NCI-H510A (cell line): Measurements from ENCODE around the gene RNU6-7.
A peak's percentile ranks its signal among the peaks of the same experiment; 100 is the strongest.

Experiments
- DNase-seq: peaks from one replicate; lab custom pipeline; 2025; lab: John Stamatoyannopoulos, UW

The RNU6-7 gene

DNA sequence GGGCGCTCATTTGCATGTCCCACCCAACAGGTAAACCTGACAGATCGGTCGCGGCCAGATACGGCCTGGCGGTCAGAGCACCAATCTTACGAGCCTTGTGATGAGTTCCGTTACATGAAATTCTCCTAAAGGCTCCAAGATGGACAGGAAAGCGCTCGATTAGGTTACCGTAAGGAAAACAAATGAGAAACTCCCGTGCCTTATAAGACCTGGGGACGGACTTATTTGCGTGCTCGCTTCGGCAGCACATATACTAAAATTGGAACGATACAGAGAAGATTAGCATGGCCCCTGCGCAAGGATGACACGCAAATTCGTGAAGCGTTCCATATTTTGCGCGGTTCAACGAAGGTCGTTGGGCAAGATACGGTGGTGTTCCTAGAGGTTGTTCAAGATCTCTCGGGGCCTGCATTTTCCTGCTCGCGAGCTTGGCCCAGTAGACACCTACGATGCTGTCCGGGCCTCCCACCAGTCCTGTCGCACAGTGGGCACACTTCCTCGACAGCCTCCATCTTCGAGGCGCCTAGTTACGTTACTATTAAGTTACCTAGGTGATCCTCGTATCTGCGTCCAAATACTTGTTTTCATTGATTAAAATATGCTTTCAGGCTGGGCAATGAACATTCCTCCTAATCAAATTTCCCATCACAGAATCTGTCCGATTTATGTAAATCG lies at the start of gene RNU6-7:
Gene RNU6-7, plus strand, starts transcription at position 230 of the 675 bp plus-strand sequence.
- no peak for DNase-seq

DNA sequence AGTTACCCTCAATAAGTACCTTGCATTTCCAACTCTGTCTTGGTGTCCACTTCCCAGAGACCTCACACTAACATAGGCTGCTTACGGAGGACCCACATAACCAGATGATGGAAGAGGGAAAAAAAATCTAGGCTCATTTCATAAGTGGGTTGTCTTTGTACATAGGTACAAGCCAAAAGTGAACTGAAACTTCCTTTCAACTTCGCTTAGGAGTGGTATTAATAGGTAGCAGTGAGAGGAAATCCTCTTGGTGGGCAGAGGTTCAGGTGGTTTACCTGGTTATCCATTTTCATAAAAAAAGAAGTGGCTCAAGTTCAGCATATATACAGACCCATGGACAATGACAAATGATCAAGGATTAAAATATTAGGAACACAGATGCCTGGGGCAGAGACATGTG lies 35.8 kb upstream of the RNU6-7 start:
- DNase-seq: no peak

DNA sequence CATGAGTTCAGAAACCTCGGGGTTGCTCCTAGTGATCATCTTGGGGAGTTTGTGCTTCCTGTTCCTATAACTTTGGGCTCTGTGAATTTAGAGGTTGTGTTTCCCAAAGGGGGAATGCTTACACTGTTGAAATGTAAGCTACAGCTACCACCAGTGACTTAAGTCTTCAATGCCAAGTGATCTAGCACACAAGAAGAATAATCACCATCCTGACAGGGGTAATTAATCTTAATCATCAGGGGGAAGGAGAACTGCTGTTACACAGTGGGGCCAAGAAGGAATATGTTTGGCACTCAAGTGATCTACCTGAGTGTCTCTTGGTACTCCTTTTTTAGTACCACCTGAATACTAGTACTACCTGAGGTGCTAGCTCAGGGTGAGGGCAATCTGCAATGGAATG lies 34.9 kb upstream of the RNU6-7 start:
- no peak for DNase-seq

DNA sequence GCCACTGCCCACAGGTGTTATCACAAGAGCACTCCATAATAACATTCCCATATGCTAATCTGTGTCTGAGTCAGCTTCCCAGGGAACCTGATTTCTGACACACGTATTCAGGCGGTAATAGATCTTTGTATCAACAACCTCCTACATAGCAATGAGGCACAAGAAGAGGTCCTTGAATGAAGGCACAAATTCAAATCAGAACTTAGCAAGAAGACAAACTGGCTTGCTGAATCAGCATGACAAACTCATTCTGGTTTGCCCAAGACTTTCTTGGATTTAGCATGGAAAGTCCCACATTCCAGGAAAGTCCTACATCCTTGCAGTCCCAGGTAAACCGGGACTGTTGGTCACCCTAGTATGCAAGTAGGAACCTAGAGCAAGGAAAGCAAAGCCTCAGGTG lies 33.9 kb upstream of the RNU6-7 start:
- DNase-seq: no peak

DNA sequence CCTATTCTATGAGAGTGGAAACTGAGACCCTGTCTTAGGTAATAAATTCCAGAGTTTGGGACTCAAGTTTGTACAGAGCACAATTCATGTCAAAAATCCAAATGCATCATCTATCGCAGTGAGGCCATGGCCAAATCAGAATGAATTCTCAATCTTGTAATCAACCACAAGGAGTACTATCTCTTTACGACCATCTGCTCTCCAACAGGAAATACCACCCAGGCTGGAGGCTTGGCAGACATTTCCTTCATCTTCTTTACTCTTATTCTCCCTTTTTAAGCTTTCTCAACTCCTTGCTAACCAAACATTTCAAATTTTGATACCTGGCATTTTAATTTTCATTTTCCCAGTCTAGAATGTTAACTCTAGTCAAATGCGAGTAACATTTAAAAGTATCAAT lies 32.7 kb upstream of the RNU6-7 start:
- no peak for DNase-seq

DNA sequence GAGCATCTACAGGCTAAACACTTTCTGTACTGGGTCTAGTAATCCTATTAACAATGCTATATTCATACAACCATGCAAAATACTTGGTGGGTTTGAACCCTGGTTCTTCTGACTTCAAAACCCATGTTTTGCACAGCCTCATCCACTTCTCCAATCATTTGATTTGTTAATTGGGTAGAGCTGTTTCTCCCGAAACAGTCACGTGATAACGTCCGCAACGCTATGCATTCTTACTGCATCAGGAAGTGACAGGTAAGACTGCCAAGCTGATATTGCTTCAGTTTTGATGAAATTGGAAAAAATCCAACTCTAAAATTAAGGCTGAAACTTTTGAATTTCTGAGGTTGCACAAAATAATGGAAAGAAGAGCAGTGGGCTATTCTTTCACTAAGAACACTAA lies 30.4 kb upstream of the RNU6-7 start:
- no peak for DNase-seq

DNA sequence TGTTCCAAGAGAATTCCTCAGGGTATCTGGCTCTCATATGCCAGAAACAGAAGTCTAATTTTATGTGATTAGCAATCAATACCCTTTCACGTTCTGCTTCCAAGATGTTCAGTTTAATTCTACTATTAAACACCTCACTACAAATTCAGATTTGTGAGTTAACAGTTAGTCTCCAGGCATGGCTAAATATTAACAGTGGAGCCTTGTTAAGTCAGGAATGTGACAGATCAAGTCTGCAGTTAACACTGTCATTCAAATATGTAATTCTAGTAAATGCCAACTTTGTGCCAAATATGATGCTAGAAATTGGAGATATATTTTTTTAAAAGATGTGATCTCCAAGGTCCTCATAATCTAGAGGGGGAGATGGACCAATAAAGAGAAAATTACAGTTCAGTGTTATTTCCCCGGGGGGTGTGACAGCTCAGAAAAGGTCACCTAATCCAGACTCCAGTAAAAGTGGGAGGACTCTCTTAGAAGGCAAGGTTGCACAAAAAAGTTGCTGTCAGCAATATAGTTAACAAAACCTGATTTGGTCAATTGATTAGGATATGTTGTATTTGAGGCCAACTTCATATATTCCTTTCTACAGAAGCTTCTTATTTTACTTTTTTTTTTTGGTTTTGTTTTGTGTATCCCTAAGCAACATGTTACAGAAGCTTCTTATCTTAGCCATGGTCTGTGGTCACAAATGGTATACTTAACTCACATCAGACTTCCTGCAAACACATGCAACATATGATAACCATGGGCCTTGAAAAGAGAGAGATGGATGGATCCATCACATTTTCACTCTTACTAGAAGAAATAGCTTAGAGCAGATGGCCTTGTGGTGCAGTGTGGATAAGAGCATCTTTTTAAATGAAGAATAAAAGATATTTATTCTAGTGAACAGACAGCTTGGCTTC lies 18.4 kb upstream of the RNU6-7 start:
- DNase-seq: no peak

DNA sequence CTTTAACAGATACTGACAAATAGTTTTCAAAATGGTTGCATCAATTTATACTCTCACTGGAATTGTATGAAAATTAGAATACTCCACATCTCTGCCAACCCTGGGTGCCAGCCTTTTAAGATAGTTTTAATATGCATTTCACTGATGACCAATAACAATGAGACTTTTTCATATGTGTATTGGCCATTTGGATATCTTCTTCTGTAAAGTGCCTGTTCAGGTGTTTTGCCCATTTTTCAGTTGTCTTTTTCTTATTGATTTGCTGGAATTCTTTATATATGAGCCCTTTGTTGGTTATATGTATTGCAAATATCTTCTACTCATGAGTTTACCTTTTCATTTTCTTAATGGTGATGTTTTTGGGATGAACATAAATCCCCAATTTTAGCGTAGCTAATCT lies 16.7 kb upstream of the RNU6-7 start:
- DNase-seq: no peak

DNA sequence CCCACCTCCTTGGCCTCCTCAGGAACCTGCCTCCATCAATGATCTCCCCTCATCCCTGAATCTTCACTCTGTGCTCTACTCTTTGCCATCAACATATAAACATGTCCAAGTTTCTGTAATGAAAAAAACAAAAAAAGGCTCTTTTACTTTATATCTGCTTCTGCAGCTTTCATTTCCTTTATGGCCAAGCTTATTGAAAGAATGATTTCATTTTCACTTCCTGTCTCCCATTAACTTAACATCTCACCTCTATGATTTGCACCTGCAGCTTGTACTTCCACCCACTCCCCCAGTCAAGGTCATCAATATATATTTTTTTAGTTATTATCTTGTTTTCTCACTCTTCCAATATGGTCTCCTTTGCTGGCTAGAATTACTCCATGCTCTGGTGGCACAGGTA lies 15.6 kb upstream of the RNU6-7 start:
- no peak for DNase-seq

DNA sequence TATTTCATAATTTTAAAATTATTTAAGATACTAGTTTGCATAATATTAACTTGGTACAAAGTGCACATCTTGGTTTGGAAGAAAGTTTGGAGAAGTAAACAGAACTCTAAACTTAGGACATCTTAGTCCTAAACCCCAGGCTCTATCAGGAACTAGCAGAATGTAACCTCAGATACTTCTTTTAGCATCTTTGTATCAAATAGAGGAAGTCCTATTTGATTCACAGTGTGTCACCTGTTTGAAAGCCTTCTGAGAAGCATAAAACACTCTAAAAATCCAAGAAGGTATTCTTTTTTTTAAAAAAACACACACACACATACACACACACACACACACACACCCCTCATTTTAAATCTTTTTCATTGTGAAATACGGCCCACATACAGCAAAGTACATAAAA lies 12.0 kb upstream of the RNU6-7 start:
- no peak for DNase-seq

DNA sequence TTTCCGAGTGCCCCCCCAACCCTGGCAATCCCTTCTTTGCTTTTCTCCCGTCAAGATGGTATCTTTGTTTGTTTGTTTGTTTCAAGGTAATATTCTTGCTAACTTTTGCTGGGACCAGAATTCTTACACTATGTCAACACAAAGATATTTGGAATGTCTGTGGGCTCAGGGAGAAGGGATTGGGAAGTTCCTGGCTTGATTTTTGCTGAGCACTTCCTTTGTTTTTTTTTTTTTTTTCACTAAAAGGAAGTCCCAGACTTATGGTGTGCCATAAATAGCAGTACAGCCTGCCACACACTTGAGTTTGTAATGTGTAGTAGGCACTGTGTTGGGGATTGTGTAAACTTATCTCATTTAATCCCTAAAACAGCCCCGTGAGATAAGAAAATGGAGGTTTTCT lies 11.2 kb upstream of the RNU6-7 start:
- no peak for DNase-seq

DNA sequence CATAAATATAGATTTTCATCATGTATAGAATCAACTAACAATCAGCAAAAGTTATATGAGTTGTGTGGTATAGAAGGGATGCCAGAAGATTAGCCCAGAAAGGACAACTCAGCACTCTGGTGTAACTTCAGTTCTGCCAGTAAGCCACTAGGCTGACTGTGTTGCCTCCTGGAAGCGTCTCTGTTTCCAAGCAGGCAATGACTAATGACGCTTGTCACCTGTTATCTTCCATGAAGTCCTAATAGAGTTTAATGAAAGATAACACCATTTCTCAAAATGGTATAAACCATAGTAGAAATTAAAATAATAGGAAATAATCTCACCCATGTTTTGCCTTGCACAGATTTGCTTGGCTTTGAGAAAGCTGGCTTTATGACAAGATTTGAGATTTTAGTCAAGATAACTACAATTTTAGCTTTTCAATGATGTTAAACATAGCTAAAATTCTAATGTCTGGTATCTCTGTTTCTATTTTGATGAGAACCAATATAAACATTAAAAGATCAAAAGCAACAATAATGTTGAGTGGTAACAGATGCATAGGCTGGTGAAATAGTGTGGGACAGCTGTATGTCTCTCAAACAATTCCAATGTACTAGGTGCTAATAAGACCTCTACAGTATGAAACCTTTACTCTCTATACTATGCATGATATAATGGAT lies 9.0 kb upstream of the RNU6-7 start:
- DNase-seq: no peak

DNA sequence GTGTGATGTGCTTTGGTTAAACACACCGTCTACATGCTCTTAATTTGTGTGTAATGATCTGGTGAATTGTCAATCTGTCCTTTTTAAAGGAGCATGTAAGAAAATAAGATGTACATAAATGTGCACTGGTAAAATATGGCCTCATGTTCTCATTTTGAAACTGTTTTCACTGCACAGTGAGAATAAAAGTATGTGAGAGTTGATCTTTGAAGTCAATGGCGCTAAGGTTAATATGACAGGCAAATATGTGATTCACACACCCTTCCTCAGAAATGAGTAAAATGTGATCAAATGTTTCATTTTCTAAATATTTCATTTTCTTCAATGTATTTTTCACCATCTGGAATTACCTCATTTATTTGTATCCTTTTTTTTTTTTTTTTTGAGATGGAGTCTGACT lies 8.3 kb upstream of the RNU6-7 start:
- DNase-seq: no peak

DNA sequence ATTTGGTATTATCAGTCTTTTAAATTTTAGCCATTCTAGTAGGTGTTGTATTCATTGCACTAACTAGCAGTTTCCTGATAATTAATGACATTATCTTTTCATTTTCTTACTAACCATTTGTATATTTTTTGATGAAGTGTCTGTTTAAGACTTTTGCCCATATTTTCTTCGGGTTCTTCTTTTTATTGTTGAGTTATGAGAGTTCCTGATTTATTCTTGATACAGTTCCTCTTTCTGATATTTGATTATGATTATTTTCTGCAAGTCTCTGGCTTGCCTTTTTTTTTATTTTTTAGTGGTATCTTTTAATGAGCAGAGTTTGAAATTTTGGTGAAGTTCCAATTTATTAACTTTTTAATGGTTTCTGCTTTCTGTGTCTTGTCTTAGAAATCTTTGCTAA lies 6.2 kb upstream of the RNU6-7 start:
- DNase-seq: no peak

DNA sequence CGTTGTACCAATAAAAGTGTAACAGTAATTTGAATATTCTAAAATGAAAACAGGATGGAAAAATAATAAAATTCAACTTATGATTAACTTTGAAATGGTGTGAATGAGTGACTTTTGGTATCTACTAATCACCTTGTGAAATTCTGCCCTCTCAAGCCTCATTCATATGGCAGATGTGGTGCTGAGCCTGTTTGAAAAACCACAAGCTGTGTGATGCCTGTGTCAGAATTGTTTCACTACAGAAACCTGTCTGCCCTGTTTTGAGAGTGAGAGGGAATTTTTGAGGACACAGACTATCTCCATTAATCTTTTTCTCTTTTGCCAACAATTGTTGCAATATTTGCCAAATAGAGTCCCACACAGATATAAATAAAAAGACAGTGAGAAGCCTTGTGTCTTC lies 3.9 kb upstream of the RNU6-7 start:
- no peak for DNase-seq

DNA sequence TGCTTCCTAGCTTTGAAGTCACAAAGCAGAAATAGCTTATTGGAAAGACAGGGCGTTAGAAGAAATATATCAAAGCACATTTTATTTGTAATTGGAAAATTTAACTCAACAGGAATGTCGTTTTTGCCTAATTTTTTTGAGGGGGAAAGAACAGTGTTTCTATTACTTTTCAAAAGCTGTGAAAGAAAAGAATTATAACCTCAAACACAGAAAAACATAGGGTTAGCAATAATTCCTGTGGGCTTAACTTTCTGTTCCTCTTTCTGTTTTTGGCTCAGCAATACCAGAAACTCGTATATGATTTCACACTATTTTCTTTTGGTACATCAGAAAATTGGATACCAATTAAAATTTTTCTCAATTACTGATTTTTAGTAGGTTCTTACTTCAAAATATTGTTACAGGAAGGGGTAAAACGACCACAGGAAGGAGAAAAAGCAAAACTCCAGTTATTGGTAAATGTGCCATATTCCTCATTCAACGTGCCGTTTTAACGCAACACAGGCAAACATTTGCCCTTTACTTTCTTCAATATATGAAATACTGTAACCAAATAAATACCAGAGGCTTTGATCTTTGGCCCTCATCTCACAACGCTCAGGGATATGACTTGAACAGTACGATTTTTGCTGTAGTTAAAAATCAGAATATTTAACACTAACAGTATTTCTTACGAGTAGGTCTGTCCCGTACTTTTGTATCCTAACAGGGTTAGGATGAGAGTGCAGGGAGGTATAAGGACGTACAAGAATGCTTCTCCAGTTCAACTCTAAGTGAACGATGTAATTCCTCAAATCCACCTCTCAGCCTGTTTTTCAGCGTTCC lies 1.3 kb upstream of the RNU6-7 start:
- no peak for DNase-seq

DNA sequence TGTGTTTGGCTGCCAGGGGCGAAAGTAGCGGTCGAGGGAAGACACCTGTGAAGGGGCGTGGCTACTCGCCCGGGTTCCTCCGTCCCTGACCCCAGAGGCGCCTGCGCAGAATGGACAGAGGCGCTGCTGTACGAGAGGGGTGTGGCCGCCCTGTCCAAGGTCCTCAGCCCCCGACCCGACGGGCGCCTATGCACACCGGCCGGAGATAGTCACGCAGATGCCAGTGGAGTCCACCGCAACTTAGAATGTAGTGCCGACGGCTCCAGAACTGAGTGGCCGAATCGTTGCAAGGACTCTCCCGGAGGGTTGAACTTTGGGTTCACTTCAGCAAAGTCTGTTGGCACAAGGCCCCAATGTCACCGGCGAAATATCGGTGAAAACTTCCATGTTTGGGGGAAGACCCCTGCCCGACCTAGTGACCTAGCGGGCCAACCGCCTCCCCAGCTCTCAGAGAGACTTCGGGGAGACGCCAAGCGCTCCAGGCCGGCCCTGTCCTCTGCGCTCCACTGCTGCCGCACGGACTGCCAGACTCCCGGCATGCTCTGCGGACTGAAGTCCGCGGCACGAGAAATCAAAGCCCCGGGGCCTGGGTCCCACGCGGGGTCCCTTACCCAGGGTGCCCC lies 541 bp upstream of the RNU6-7 start:
- peak; percentile 92 for DNase-seq

DNA sequence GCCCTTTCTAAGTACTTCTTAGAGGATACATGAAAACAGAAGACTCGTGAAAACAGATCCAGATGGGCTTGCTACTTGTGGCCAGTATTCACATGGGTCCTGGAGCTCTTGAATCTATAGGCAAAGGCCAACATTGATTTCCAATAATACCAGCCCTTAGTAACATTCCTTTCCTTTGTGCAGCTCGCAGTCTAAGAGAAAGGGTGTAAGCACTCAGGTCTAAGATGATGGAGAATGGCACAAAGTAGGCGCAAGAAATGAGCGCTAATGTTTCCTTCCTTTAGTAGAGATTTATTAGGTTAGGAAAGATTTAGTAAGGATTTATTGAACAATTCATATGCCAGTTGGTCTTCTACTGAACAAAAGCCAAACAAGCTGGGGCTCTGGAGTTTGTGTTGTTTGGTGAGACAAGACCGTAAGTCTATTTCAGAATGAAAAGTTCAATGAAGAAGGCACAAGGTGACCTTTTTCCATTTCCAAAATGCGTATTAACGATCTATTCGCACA lies 699 bp downstream of the RNU6-7 start:
- DNase-seq: peak; percentile 3

DNA sequence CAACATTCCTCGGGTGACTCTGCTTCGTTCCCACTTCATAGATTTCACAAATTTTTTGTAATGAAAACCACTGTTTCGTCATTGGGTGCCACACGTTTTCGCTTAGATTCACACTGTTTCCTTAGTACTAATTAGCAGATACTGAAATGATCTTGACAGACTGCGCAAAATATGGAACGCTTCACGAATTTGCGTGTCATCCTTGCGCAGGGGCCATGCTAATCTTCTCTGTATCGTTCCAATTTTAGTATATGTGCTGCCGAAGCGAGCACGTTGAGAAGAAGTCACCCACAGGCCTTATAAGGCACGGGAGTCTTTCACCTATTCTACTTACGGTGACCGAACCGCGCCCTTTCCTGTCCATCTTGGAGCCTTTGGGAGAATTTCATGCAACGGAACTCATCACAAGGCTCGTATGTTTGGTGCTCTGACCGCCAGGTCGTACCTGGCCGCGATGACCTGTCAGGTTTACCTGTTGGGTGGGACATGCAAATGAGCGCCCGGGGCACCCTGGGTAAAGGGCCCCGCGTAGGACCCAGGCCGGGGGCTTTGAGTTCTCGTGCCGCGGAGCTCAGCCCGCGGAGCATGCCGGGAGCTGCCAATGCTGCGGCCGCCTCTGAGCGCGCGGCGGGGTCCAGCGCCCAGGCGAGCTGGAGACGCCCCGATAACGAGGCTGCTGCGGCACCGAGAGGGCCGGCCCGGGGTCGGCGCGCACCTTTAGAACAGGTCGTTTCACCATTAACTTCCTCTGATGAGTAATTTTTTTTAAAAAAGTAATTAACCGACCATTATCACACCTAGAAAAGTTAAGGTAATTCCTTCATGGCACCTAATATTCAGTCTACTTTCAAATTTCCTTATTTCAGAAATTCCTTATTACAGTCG lies 1.4 kb downstream of the RNU6-7 start, which contains the start of gene RNU6-8:
Gene RNU6-8, minus strand, starts transcription at position 272 of the 885 bp plus-strand sequence.
- peak; percentile 81 for DNase-seq

DNA sequence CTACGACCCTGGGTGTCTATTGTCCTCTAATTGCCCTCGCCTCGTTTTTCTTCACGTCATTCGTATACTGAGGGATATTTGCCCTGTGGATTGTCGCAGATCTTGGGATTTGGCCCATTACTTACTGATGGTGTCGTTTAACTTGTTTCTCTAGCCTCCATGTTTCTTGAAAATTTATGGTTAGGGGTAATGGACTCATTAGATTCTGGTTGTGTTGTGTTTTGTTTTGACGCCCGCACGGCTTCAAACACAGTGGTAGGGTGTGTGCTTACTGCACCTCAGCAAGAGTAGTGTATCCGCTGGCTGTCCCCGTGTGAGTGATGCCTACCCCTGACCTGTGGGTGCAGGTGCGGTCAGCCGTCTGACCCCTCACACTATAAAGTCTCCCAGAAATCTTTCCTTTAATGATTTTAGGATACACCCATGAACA lies 2.1 kb downstream of the RNU6-7 start:
- DNase-seq: no peak
